ENCODE measurements around the gene GOLGA5.

The GOLGA5 gene

DNA sequence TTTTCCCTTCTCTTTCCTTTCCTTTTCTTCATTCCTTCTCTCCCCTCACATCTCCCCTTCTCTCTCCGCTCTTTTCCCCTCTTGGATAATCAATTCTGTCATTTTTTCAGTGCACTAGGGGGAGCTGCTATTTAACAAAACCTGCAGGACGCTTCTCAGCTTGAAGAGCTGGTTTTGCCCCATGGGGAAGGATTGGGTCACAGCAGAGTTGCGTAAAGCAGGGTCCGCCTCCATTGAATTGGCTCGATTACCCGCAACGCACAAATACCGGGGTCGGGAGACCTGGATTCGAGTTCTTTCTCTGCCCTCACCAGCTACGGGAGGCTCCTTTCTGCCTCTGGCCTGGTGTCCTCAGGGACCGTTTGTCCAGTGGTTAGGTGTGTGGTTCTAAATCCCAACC is 86.7 kb downstream of the GOLGA5 start:
- no peak for DNase-seq

- no peak for DNase-seq
Measured at GRCh38 chr14:92883066-92883465, 89.0 kb downstream of the GOLGA5 start.

GRCh38 chr14:92884410-92884809 is 90.3 kb downstream of the GOLGA5 start:
- no peak for DNase-seq

GRCh38 chr14:92885279-92886061 is 91.4 kb downstream of the GOLGA5 start:
- no peak for DNase-seq

DNA sequence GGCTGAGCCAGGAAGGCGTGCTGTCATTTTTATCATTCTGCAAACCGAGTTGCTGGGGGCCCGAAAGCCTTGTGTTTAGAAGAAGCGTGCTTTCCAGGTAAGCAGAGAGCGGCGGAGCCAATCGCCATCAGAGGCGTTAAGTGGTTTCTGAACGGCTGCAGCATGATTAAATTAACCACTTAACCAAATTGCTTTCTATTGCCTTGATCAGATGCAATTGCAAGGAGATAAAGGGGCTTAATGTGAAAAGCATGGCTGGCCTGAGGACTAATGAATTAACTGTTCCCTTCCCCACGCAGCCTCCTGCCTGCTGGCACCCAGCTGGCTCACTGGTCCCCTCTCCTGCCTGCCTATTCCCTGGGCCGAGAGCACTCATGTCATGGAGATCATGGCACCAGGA is 92.2 kb downstream of the GOLGA5 start:
- DNase-seq: no peak

- no peak for DNase-seq
Measured at GRCh38 chr14:92887157-92887556, 93.1 kb downstream of the GOLGA5 start.

- no peak for DNase-seq
Measured at GRCh38 chr14:92888896-92889295, 94.8 kb downstream of the GOLGA5 start.
